Measurements from ENCODE around the gene CCR2. TPM values are rescaled to one million over a fixed set of nuclear protein-coding genes. Genes with fewer than 3 reads are reported as not detected.

The CCR2 gene
- polyA plus RNA-seq, 1 experiment, result not detected

DNA sequence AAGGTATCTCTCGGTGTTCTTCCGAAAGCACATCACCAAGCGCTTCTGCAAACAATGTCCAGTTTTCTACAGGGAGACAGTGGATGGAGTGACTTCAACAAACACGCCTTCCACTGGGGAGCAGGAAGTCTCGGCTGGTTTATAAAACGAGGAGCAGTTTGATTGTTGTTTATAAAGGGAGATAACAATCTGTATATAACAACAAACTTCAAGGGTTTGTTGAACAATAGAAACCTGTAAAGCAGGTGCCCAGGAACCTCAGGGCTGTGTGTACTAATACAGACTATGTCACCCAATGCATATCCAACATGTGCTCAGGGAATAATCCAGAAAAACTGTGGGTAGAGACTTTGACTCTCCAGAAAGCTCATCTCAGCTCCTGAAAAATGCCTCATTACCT, 4.6 kb downstream of the CCR2 start:
- ChIA-PET POLR2A (no interaction called here), CTCF (no interaction called here)
- peaks cover 15% of the 10 kb centered on the region for H3K27me3 ChIP-seq (ENCODE audit: control insufficient read depth, insufficient read depth, low read length)
- TF ChIP-seq, protein P1, sequence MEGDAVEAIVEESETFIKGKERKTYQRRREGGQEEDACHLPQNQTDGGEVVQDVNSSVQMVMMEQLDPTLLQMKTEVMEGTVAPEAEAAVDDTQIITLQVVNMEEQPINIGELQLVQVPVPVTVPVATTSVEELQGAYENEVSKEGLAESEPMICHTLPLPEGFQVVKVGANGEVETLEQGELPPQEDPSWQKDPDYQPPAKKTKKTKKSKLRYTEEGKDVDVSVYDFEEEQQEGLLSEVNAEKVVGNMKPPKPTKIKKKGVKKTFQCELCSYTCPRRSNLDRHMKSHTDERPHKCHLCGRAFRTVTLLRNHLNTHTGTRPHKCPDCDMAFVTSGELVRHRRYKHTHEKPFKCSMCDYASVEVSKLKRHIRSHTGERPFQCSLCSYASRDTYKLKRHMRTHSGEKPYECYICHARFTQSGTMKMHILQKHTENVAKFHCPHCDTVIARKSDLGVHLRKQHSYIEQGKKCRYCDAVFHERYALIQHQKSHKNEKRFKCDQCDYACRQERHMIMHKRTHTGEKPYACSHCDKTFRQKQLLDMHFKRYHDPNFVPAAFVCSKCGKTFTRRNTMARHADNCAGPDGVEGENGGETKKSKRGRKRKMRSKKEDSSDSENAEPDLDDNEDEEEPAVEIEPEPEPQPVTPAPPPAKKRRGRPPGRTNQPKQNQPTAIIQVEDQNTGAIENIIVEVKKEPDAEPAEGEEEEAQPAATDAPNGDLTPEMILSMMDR (IDR thresholded peaks at IDR 0.05; ENCODE audit: low read depth, low read length), result no peak
- no peak overlapping the region for H3K27ac ChIP-seq (ENCODE audit: low read depth, low read length)
- no peak for DNase-seq (ENCODE audit: low read depth, low spot score)
- no peaks in the 10 kb centered on the region for H3K9me3 ChIP-seq (ENCODE audit: control insufficient read depth, insufficient read depth, low read length)
- no peak overlapping the region for H3K4me3 ChIP-seq (ENCODE audit: low read depth, low read length)

DNA sequence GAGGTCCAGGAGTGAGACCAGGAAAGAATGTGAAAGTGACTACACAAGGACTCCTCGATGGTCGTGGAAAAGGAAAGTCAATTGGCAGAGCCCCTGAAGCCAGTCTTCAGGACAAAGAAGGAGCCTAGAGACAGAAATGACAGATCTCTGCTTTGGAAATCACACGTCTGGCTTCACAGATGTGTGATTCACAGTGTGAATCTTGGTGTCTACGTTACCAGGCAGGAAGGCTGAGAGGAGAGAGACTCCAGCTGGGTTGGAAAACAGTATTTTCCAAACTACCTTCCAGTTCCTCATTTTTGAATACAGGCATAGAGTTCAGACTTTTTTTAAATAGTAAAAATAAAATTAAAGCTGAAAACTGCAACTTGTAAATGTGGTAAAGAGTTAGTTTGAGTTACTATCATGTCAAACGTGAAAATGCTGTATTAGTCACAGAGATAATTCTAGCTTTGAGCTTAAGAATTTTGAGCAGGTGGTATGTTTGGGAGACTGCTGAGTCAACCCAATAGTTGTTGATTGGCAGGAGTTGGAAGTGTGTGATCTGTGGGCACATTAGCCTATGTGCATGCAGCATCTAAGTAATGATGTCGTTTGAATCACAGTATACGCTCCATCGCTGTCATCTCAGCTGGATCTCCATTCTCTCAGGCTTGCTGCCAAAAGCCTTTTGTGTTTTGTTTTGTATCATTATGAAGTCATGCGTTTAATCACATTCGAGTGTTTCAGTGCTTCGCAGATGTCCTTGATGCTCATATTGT, 6.0 kb downstream of the CCR2 start:
- POLR2A ChIA-PET, result no interaction called here
- CTCF ChIA-PET, result no interaction called here
- DNase-seq (ENCODE audit: low read depth, low spot score), result no peak

DNA sequence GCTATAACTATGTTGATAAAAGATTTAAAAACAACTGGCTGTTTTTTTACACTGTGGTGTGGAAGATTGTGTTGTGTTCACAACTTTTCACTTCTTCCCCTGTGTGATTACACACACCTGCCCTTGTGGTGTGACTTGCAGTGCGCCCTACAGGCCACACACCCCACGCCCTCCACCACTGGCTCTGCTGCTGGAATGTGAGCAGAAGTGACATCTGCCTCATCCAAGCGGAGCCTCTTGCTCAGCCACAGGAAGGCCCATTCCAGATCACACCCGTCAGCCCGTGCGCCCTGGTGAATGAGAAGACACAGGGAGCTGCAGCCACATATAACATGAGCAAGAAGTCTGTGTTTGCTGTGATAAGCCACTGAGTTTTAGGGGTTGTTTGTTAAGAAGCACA, 7.0 kb downstream of the CCR2 start:
- Histone ChIP-seq H3K9me3 (ENCODE audit: control insufficient read depth, insufficient read depth, low read length) (no peaks in the 10 kb centered on the region), H3K27ac (ENCODE audit: low read depth, low read length) (no peak overlapping the region), H3K27me3 (ENCODE audit: control insufficient read depth, insufficient read depth, low read length) (peaks cover 12% of the 10 kb centered on the region), H3K4me3 (ENCODE audit: low read depth, low read length) (no peak overlapping the region)
- TF ChIP-seq, protein P1 (IDR thresholded peaks at IDR 0.05; ENCODE audit: low read depth, low read length), result no peak
- ChIA-PET CTCF (no interaction called here), POLR2A (no interaction called here)
- no peak for DNase-seq (ENCODE audit: low read depth, low spot score)

More for the DNA sequence above, 6.0 kb downstream of the CCR2 start:
- H3K27me3 ChIP-seq (ENCODE audit: control insufficient read depth, insufficient read depth, low read length), result peaks cover 12% of the 10 kb centered on the region
- H3K9me3 ChIP-seq (ENCODE audit: control insufficient read depth, insufficient read depth, low read length), result no peaks in the 10 kb centered on the region
- H3K4me3 ChIP-seq (ENCODE audit: low read depth, low read length), result no peak overlapping the region
- TF ChIP-seq, protein P1 (IDR thresholded peaks at IDR 0.05; ENCODE audit: low read depth, low read length), result no peak
- no peak overlapping the region for H3K27ac ChIP-seq (ENCODE audit: low read depth, low read length)

DNA sequence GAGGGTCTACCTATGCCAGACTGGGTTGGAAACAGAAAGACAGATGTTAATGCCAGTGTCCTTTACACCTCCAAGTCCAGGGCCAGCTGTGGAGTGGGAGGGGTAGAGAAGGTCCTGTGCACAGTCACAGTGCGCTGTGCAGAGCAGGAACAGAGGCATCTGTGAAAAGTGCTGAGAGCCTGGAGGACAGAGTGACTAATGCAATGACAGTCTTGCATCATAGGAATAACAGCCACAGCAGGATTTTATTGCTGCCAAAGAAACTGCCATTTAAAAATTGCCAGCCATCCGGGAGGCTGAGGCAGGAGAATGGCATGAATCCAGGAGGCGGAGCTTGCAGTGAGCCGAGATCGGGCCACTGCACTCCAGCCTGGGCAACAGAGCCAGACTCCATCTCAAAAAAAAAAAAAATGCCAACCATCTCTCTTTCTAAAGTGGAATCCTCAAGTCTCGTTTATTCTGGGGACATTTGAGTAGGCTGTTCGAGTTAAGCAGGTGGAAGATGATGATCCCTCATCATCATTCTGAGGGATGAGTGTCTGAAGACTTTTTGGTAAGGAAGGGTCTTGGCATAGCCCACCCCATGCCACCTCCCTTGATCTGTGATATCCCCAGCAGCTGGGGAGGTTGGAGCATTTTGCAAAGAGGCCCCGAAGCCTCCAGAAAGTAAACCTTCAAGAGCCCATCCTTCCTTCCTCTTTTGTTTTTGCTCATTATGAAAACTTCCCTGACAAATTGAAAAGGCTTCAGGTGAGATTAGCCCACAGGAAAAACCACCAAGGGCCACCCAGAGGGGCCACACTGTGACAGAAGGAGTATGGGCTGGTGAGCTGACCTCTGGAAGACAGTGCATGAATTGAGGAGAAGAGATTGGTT, 7.7 kb downstream of the CCR2 start:
- no peak overlapping the region for H3K4me3 ChIP-seq (ENCODE audit: low read depth, low read length)
- no peak for DNase-seq (ENCODE audit: low read depth, low spot score)
- TF ChIP-seq, protein P1 (IDR thresholded peaks at IDR 0.05; ENCODE audit: low read depth, low read length), result no peak
- ChIA-PET CTCF (no interaction called here), POLR2A (no interaction called here)
- H3K27ac ChIP-seq (ENCODE audit: low read depth, low read length), result no peak overlapping the region
- no peaks in the 10 kb centered on the region for H3K9me3 ChIP-seq (ENCODE audit: control insufficient read depth, insufficient read depth, low read length)
- peaks cover 10% of the 10 kb centered on the region for H3K27me3 ChIP-seq (ENCODE audit: control insufficient read depth, insufficient read depth, low read length)

DNA sequence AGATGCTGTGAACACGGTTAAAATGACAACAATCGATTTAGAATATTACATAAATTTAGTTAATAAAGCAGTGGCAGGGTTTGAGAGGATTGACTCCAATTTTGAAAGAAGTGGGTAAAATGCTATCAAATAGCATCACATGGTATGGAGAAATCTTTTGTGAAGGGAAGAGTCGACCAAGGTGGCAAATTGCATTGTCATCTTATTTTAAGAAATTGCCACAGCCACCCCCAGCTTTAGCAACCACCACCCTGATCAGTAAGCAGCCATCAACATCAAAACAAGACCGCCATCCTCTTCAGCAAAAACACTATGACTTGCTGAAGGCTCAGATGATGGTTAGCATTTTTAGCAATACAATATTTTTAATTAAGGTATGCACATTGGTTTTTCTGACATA, 11.1 kb downstream of the CCR2 start:
- POLR2A ChIA-PET, result no interaction called here
- CTCF ChIA-PET, result interaction anchor here (0.5 to 0.7 kb wide), 2 partner anchors 14 to 285 kb away, joined by 3 read pairs; no protein-coding TSS in a partner anchor
- H3K4me3 ChIP-seq (ENCODE audit: low read depth, low read length), result no peak overlapping the region
- TF ChIP-seq, protein P1 (IDR thresholded peaks at IDR 0.05; ENCODE audit: low read depth, low read length), result no peak
- H3K27me3 ChIP-seq (ENCODE audit: control insufficient read depth, insufficient read depth, low read length), result peaks cover 13% of the 10 kb centered on the region
- no peak overlapping the region for H3K27ac ChIP-seq (ENCODE audit: low read depth, low read length)
- H3K9me3 ChIP-seq (ENCODE audit: control insufficient read depth, insufficient read depth, low read length), result no peaks in the 10 kb centered on the region
- no peak for DNase-seq (ENCODE audit: low read depth, low spot score)

Measured in AG04450 (cell line).